Measurements from ENCODE around the gene NCCRP1.

- TF ChIP-seq CTCF (conservative IDR thresholded peaks at IDR 0.05; ENCODE audit: low read length) (no peak), EZH2phosphoT487 (IDR thresholded peaks at IDR 0.05; ENCODE audit: borderline replicate concordance, low read depth, low read length) (no peak)
Measured at GRCh38 chr19:39202998-39203355, 6.2 kb downstream of the NCCRP1 start.
